ENCODE data around the gene TMEM51. TPM values are rescaled to one million over a fixed set of nuclear protein-coding genes. Genes with fewer than 3 reads are reported as not detected.

Gene TMEM51
- total RNA-seq, 1 experiment from 2014 or later, result 10.4 TPM

- no peaks in the 10 kb centered on the region for H3K9me3 Mint-ChIP-seq
- no peak for TF ChIP-seq IRF1 (CRISPR knock-in tag; IDR thresholded peaks at IDR 0.05)
- TF ChIP-seq NR2C2 (CRISPR knock-in tag; IDR thresholded peaks at IDR 0.05), result no peak
- TF ChIP-seq ZSCAN18 (CRISPR knock-in tag; IDR thresholded peaks at IDR 0.05), result no peak
- no peak for TF ChIP-seq TEAD4 (CRISPR knock-in tag; IDR thresholded peaks at IDR 0.05)
- TF ChIP-seq ARID4B (CRISPR knock-in tag; IDR thresholded peaks at IDR 0.05; ENCODE audit: borderline replicate concordance), result no peak
- no peak for TF ChIP-seq OVOL2 (CRISPR knock-in tag; IDR thresholded peaks at IDR 0.05; ENCODE audit: borderline replicate concordance)
- TF ChIP-seq USF1 (CRISPR knock-in tag; IDR thresholded peaks at IDR 0.05), result no peak
- no peak for TF ChIP-seq CREM (CRISPR knock-in tag; IDR thresholded peaks at IDR 0.05)
- no peak for TF ChIP-seq NFATC4 (CRISPR knock-in tag; IDR thresholded peaks at IDR 0.05)
- no peak for TF ChIP-seq EMX1 (CRISPR knock-in tag; IDR thresholded peaks at IDR 0.05)
- TF ChIP-seq ZNF425 (CRISPR knock-in tag; conservative IDR thresholded peaks at IDR 0.05), result no peak
- no peak for TF ChIP-seq STAT6 (CRISPR knock-in tag; conservative IDR thresholded peaks at IDR 0.05; ENCODE audit: low read depth)
- no peak for TF ChIP-seq E2F5 (CRISPR knock-in tag; IDR thresholded peaks at IDR 0.05)
- TF ChIP-seq USF2 (CRISPR knock-in tag; IDR thresholded peaks at IDR 0.05), result no peak
- TF ChIP-seq PREB (CRISPR knock-in tag; IDR thresholded peaks at IDR 0.05; ENCODE audit: borderline replicate concordance), result no peak
- TF ChIP-seq ZNF416 (CRISPR knock-in tag; IDR thresholded peaks at IDR 0.05), result no peak
- ATAC-seq (no peak), DNase-seq (ENCODE audit: low spot score) (no peak)
- H3K36me3 Mint-ChIP-seq, result no peaks in the 10 kb centered on the region
- no peak overlapping the region for H3K4me3 Mint-ChIP-seq
- H3K4me1 Mint-ChIP-seq, result peaks cover 69% of the 10 kb centered on the region
- peak overlapping the region; percentile 98; the same call in 1 of the 2 replicates for H3K27ac Mint-ChIP-seq
- no peaks in the 10 kb centered on the region for H3K27me3 Mint-ChIP-seq (ENCODE audit: low read depth)
- ChIA-PET CTCF (interaction anchor here (1.0 to 3.4 kb wide), 5 partner anchors 8 to 77 kb away, joined by 3 to 27 read pairs (median 4); partner anchors contain the start of gene TMEM51), POLR2A (no interaction called here)
Measured at GRCh38 chr1:15204931-15205330, 51.4 kb downstream of the TMEM51 start.
